Endodermal cell (in vitro differentiated cells): Measurements from ENCODE around the gene PSMG1. TPM values are rescaled to one million over a fixed set of nuclear protein-coding genes. Genes with fewer than 3 reads are reported as not detected.

Source experiments
- DNase-seq: peaks from one replicate; pipeline ENCODE4 v3.0.0-alpha.2; 2017
- H3K27ac ChIP-seq: 2 replicates; pipeline ENCODE4 v1.5.1; 2013; ENCODE audit warnings: mild to moderate bottlenecking, low read depth, low read length, moderate library complexity
- H3K27me3 ChIP-seq: 2 replicates; pipeline ENCODE4 v1.6.1; 2013; ENCODE audit warnings: mild to moderate bottlenecking, low read length, moderate library complexity; ENCODE audit not compliant: insufficient read depth, control insufficient read depth, poor library complexity, severe bottlenecking
- H3K36me3 ChIP-seq: 2 replicates; pipeline ENCODE4 v1.7.0; 2013; ENCODE audit warnings: mild to moderate bottlenecking, low read length, moderate library complexity; ENCODE audit not compliant: control insufficient read depth, insufficient read depth
- H3K4me1 ChIP-seq: one replicate; pipeline ENCODE4 v1.7.0; 2013; ENCODE audit warnings: low read length; ENCODE audit not compliant: control insufficient read depth, insufficient read depth
- H3K4me3 ChIP-seq: 2 replicates; pipeline ENCODE4 v1.5.1; 2013; ENCODE audit warnings: mild to moderate bottlenecking, low read length, moderate library complexity
- H3K9ac ChIP-seq: 2 replicates; pipeline ENCODE4 v1.6.1; 2013; ENCODE audit warnings: mild to moderate bottlenecking, low read length, moderate library complexity; ENCODE audit not compliant: poor library complexity, severe bottlenecking; ENCODE audit errors: extremely low read depth
- H3K9me3 ChIP-seq: 2 replicates; pipeline ENCODE4 v1.6.1; 2013; ENCODE audit warnings: mild to moderate bottlenecking, low read length, moderate library complexity; ENCODE audit not compliant: control insufficient read depth
- H3K27ac Mint-ChIP-seq: 2 replicates; pipeline ENCODE4 v1.8.0; 2020; ENCODE audit warnings: mixed read lengths
- H3K27me3 Mint-ChIP-seq: 2 replicates; pipeline ENCODE4 v1.8.0; 2021; ENCODE audit warnings: mild to moderate bottlenecking, mixed read lengths; ENCODE audit not compliant: insufficient read depth
- H3K36me3 Mint-ChIP-seq: 2 replicates; pipeline ENCODE4 v1.8.0; 2020; ENCODE audit warnings: low read depth, mixed read lengths
- H3K4me1 Mint-ChIP-seq: 2 replicates; pipeline ENCODE4 v1.8.0; 2020; ENCODE audit warnings: mixed read lengths
- H3K4me3 Mint-ChIP-seq: 2 replicates; pipeline ENCODE4 v1.8.0; 2020; ENCODE audit warnings: mild to moderate bottlenecking, moderate library complexity, mixed read lengths
- H3K9me3 Mint-ChIP-seq: 2 replicates; pipeline ENCODE4 v1.8.0; 2020; ENCODE audit warnings: mild to moderate bottlenecking, mixed read lengths
- WGBS, 2 experiments: methylation state at CpG; one replicate each; pipeline versions ENCODE4 v1.1.5 to v1.1.7; 2013; ENCODE audit warnings: missing lambda C conversion rate in 2 of 2, mixed read lengths in 1 of 2; ENCODE audit not compliant: insufficient coverage in 1 of 2, insufficient read length in 1 of 2; 5-methylcytosine and 5-hydroxymethylcytosine counted together
- total RNA-seq, 2 donors: library from RNA; stranded (reverse); fragmentation: NEBNext Ultra II Directional in 1 of 2; extraction: Animal tissue kit (Norgen Biotek cat#: 25700) in 1 of 2; gene quantifications; 2 replicates in 1 of 2; 3 replicates in 1 of 2; pipeline ENCODE4 v1.2.1, GENCODE V29; 2021
- TF ChIP-seq, protein P1 (sequence below): fragments of 200-600 bp; sonication (generic); conservative IDR thresholded peaks from 2 replicates; pipeline ENCODE4 v1.5.0; 2021; ENCODE audit warnings: antibody characterized with exemption, mild to moderate bottlenecking

The PSMG1 gene
- total RNA-seq, 2 donors from 2014 or later = 47.3 to 52.6 TPM

DNA sequence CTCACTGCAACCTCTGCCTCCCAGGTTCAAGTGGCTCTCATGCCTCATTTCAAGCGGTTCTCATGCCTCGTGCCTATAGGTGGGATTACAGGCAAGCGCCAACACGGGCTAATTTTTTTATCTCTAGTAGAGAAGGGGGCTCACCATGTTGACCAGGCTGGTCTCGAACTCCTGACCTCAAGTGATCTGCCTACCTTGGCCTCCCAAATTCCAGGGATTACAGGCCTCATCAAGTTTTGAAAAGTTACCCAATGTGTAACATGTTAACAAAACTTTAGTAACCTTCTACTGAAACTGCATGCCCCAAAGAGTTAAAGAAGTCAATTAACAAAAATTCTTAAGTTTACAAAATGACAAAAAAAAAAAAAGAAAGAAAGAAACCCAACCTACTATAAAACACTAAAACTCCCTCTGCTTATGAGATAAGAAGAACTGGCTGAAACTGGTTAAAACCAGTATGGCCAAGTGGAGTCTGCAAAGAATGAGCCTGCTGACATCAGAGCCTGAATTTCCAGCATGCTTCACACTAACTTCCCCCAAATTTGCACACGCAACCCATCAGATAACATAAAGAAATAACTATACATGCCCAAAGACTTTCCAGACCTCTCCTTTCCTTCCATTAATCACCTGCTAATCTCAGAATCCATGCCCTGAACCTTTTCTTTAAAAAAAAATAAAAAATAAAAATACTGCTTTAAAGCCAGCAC lies 25.5 kb upstream of the PSMG1 start:
- peaks cover 67% of the 10 kb centered on the region for H3K36me3 Mint-ChIP-seq
- Histone ChIP-seq H3K27me3 (no peaks in the 10 kb centered on the region), H3K36me3 (peaks cover 90% of the 10 kb centered on the region), H3K9ac (no peak overlapping the region), H3K9me3 (no peaks in the 10 kb centered on the region), H3K4me3 (no peak overlapping the region), H3K27ac (no peak overlapping the region), H3K4me1 (no peaks in the 10 kb centered on the region)
- H3K4me1 Mint-ChIP-seq = no peaks in the 10 kb centered on the region
- no peak overlapping the region for H3K4me3 Mint-ChIP-seq
- H3K27me3 Mint-ChIP-seq = no peaks in the 10 kb centered on the region
- no peak for DNase-seq
- H3K9me3 Mint-ChIP-seq = no peaks in the 10 kb centered on the region
- 95 to 96% methylated on average over 4 to 6 of the region's 6 CpGs for WGBS, 2 experiments
- TF ChIP-seq, protein P1, sequence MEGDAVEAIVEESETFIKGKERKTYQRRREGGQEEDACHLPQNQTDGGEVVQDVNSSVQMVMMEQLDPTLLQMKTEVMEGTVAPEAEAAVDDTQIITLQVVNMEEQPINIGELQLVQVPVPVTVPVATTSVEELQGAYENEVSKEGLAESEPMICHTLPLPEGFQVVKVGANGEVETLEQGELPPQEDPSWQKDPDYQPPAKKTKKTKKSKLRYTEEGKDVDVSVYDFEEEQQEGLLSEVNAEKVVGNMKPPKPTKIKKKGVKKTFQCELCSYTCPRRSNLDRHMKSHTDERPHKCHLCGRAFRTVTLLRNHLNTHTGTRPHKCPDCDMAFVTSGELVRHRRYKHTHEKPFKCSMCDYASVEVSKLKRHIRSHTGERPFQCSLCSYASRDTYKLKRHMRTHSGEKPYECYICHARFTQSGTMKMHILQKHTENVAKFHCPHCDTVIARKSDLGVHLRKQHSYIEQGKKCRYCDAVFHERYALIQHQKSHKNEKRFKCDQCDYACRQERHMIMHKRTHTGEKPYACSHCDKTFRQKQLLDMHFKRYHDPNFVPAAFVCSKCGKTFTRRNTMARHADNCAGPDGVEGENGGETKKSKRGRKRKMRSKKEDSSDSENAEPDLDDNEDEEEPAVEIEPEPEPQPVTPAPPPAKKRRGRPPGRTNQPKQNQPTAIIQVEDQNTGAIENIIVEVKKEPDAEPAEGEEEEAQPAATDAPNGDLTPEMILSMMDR = no peak
- H3K27ac Mint-ChIP-seq = peak overlapping the region; percentile 15

DNA sequence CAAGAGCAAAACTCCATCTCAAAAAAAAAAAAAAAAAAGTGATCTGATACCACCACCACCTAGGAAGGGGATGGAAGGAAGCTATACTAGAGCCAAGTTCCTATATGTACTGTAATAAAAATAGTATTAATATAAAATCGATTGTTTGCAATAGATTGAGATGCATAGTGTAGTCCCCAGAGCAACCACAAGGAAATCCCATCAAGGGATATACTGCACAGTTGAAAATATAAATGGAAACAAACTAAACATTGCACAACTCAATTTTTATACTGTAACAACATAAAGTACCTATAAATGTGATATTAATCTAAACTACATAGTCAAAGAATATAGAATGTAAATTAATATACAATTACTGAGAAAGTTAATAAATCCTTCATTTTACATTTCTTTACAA lies 20.9 kb upstream of the PSMG1 start:
- H3K36me3 ChIP-seq = peaks cover 87% of the 10 kb centered on the region
- no peak for DNase-seq
- H3K27ac ChIP-seq = no peak overlapping the region
- no peaks in the 10 kb centered on the region for H3K4me1 ChIP-seq
- Mint-ChIP-seq H3K4me1 (no peaks in the 10 kb centered on the region), H3K27ac (no peak overlapping the region), H3K27me3 (no peaks in the 10 kb centered on the region), H3K4me3 (no peak overlapping the region), H3K9me3 (no peaks in the 10 kb centered on the region), H3K36me3 (peaks cover 71% of the 10 kb centered on the region)
- no peaks in the 10 kb centered on the region for H3K27me3 ChIP-seq
- H3K9me3 ChIP-seq = no peaks in the 10 kb centered on the region
- H3K9ac ChIP-seq = no peak overlapping the region
- H3K4me3 ChIP-seq = no peak overlapping the region
- 100% methylated on average over 1 of the region's 1 CpG; no CpG with 5 or more reads in 1 of the 2 experiments for WGBS, 2 experiments
- TF ChIP-seq, protein P1 = peak; percentile 58

DNA sequence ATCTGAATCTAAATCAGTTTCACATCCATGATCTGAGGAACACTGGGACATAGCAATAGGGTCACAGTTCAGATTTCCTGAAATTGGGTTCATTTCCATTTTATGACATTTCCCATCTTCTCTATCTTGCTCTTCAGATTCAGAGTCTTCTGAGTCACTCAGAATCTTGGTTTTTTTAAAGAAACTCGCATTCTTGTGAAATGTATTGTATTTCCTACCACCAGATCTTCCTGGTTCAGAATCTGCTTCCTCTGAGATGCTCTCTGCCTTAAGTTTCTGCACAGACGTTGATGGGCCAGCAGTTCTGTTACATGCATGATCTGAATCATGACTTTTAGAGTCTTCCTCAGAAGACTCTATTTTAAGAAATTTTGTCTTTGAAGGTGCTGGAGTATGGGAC lies 15.5 kb upstream of the PSMG1 start:
- Histone ChIP-seq H3K4me1 (no peaks in the 10 kb centered on the region), H3K36me3 (peaks cover 93% of the 10 kb centered on the region), H3K27me3 (no peaks in the 10 kb centered on the region), H3K9me3 (no peaks in the 10 kb centered on the region), H3K27ac (no peak overlapping the region), H3K9ac (no peak overlapping the region), H3K4me3 (no peak overlapping the region)
- H3K27ac Mint-ChIP-seq = no peak overlapping the region
- 95% methylated on average over 2 of the region's 2 CpGs for WGBS, 2 experiments
- peaks cover 65% of the 10 kb centered on the region for H3K36me3 Mint-ChIP-seq
- H3K9me3 Mint-ChIP-seq = no peaks in the 10 kb centered on the region
- no peak overlapping the region for H3K4me3 Mint-ChIP-seq
- H3K27me3 Mint-ChIP-seq = no peaks in the 10 kb centered on the region
- TF ChIP-seq, protein P1 = no peak
- peaks cover 4% of the 10 kb centered on the region for H3K4me1 Mint-ChIP-seq
- no peak for DNase-seq
